GM19467 (cell line): ENCODE measurements around the gene GATA1.
"Not testable (repeated sequence)": the region's sequence is repeated elsewhere in the genome, so short reads cannot be mapped to it uniquely, and the experiment has no call there.

Source experiments
- ATAC-seq: cut with Tn5 transposase; IDR thresholded peaks from one replicate; pipeline ENCODE4 v1.9.1; 2021; ENCODE audit warnings: mild to moderate bottlenecking, moderate library complexity; ENCODE audit not compliant: unreplicated experiment

GATA1 gene

DNA sequence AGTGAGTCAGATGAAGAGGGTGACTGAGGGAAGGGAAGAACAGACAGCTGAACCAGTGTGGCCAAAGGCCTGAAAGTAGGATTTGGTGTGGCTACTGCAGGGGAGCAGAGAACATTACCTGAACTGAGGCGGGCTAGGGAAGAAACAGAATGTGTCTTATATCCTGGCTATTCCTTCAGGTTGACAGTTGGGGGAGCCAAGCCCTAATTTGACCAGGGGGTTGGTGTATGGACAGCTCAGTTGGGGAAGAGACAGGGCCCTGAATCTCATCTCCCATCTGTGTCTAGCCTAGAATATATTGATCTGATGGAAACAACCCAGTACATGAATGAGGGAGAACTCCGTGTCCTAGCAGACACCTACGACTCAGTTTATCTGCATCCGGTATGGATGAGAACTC, 19.7 kb downstream of the GATA1 start:
- ATAC-seq = no peak

DNA sequence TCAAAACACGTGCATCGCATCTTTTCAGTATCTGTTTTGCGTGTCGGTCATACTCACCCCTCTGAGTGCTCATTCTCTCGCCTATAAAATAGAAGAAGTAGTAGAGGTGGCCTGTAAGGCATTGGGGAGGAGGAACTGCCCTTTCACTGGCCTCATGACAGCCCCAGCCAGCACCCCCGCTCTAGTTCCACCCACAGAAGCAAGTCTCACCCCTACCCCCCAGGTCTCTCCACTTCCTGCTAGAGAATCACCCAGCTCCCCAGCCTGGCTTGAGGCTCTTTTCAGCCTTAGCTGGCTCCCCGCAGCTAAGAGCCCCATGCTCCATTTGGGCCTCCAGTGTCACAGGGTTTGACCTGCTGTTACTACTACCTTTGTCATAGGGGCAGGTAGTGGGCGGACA, 27.3 kb downstream of the GATA1 start:
- ATAC-seq = no peak

DNA sequence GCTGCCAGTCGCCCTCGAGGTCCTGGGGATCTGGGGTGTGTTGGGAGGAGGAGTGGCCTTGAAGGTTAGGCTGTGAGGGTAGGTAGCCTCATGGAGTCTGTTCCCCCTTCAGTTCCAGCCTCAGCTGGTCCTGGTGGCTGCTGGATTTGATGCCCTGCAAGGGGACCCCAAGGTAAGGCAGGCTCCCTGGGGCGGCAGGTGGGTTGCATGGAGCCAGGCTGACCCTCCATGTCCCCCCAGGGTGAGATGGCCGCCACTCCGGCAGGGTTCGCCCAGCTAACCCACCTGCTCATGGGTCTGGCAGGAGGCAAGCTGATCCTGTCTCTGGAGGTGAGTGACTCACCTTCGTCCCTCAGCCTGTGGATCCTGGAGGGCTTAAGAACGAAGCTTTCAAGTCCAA, 28.3 kb downstream of the GATA1 start:
- no peak for ATAC-seq

DNA sequence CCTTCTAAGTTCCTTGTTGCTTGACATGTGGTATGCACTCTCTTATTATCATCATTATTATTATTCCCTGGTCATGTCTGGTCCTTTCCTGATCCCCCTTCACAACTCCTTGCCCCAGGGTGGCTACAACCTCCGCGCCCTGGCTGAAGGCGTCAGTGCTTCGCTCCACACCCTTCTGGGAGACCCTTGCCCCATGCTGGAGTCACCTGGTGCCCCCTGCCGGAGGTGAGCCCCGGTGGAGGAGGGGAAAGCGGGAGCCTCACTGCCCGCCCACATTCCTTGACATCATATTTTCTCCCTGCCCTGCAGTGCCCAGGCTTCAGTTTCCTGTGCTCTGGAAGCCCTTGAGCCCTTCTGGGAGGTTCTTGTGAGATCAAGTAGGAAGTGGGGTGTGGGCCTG, 28.9 kb downstream of the GATA1 start:
- no peak for ATAC-seq

DNA sequence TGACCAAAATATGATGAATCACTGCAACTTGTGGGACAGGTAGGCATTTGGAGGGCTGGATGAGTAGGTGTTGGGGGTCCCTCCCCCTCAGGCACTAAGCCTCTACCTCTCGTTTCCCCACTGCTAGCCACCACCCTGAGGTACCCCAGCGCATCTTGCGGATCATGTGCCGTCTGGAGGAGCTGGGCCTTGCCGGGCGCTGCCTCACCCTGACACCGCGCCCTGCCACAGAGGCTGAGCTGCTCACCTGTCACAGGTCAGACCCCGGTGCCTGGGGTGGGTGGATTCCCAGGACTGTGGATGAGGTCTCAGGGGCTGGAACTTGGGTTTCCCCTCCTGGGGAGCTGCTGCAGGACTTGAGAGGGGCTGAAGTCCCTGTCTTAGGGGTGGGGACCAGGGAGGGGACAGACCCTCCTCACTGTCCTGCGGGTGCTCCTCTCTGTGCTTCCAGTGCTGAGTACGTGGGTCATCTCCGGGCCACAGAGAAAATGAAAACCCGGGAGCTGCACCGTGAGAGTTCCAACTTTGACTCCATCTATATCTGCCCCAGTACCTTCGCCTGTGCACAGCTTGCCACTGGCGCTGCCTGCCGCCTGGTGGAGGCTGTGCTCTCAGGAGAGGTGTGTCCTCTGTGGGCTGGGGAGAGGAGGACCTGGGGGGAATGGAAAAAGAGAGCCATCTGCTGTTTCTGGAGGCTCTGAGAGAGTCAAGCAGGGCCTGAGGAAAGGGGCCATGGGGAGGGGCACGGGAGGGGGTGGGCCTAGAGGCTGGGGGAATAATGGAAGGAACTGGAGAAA, 29.8 kb downstream of the GATA1 start:
- ATAC-seq = no peak

DNA sequence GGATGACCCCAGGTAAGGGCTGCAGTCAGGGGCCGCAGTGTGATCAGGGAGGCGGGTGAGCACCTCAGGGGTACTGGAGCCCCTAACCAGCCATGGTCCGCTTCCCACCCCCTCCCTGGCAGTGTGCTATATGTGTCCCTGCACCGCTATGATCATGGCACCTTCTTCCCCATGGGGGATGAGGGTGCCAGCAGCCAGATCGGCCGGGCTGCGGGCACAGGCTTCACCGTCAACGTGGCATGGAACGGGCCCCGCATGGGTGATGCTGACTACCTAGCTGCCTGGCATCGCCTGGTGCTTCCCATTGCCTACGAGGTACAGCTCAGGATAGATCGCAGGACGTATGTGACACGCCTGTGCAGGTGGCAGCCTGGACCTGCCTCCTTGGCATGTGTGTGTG, 31.7 kb downstream of the GATA1 start:
- no peak for ATAC-seq

DNA sequence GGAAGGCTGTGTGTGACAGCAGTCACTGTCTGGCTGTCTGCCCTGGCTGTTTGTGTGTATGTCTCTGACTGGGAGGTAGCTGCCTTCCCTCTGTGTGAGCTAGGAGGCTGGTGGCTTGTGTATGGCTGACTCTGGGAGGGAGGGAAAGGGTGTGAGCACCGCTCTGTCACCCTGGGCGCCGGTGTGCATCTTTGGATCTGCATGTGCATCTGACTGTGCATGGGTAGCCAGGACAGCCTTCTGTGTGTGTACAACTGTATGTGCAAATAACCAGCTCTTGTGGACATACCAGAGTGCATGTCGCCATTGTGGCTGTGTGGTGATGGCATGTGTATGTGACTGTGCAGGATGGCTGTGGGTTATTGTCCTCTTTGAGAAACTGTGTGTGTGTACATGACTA, 32.5 kb downstream of the GATA1 start:
- ATAC-seq = no peak

DNA sequence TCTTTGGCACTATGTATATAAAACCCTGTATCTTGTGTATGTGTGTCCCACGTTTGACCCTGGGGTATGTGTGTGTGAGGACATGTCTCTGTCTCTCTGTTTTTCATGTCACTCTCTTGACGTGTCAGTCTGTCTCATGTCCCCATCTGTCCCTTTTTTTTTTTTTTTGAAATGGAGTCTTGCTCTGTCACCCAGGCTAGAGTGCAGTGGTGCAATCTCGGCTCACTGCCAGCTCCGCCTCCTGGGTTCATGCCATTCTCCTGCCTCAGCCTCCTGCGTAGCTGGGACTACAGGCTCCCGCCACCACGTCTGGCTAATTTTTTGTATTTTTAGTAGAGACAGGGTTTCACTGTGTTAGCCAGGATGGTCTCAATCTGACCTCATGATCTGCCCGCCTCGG, 33.0 kb downstream of the GATA1 start:
- ATAC-seq = not testable (repeated sequence)

DNA sequence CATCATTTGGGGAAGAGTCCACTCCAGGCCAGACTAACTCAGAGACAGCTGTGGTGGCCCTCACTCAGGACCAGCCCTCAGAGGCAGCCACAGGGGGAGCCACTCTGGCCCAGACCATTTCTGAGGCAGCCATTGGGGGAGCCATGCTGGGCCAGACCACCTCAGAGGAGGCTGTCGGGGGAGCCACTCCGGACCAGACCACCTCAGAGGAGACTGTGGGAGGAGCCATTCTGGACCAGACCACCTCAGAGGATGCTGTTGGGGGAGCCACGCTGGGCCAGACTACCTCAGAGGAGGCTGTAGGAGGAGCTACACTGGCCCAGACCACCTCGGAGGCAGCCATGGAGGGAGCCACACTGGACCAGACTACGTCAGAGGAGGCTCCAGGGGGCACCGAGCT, 36.7 kb downstream of the GATA1 start:
- no peak for ATAC-seq

DNA sequence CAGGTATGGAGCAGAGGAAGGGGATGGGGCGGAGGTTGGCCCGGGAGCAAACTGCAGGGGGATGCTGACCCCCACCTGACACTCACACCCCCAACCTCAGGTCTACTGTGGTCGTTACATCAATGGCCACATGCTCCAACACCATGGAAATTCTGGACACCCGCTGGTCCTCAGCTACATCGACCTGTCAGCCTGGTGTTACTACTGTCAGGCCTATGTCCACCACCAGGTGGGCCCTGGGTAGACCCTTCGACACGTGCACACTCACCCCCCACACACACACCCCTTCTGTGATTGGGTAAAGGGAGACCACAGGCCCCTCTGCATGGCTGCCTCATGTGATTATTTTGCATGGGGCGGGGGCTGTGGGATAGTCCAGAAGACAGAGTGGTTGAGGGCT, 37.7 kb downstream of the GATA1 start:
- no peak for ATAC-seq

DNA sequence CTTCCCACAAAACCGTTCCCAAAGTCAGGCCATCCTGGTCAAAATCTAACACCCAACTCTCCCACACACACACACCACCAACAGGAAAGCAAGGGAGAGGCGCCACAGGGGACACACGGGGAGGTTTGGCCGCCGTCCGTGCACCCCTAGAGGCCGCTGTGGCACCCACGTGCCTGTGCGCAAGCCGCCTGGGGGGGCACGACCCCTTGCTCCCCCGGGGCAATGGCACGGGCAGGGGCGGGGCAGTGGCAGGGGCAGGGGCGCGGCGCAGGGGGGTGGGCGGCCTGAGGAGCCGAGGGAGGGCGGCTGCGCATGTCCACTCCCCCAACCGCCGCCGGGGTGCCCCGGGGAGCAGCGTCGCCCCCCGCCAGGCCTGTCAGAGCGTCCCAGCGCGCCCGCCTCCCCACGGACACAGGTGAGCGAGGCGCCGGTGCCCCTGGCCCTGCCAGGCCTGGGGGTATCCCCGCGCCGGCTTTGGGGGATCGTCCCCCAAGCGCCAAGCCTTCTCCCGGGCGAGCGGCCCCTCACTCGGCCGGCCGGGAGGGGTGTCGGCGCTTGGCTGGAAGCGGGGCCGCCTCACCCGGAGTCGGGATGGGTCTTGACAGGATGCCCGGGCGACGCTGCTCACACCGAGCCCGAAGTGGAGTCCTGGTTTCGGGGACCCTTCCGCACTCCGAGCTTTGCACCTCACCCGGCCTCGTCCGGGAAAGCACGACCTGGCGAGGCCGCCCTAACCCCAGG, 39.9 kb downstream of the GATA1 start, which contains the start of gene ERAS:
Gene ERAS (plus strand): TSS at position 379 of the 741 bp plus-strand sequence. CDS start 2,611 bp downstream, outside the sequence.
- no peak for ATAC-seq

DNA sequence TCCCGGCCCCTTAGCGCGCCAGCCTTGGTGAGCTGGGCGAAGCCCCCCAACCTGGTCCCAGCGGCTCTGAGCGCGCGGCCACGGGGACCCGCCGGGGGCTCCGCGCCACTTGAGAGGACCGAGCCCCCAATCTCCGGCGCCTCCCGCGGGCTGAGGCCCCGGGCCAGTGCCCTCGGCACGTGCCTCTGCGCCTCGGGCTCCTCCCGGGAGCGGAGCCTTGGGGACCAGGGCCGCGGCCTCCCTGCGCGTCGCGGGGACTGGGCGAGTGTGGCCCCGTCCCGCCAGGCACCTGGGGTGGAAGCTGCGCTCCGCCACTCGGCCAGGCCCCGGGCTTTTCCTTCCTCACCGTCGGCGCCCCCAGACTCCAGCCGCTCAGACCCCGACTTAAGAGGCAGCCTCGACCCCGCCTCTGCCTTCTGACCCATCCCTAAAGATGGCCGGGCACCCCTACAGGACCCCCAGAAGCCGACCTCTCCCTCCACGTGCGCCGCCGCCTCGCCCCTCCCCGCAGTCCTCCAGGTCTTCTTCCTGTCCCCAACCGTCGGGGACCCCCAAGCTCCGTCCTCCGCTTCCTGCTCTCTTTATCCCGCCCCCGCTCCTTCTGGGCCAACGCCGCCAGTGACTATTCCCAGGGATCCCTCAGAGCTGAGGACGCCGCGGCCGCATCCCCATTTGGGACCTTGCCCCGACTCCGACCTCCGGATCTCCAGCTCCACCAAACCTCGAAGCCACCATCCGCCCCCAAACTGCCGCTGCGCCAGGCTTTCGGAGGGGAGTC, 40.7 kb downstream of the GATA1 start:
- no peak for ATAC-seq

DNA sequence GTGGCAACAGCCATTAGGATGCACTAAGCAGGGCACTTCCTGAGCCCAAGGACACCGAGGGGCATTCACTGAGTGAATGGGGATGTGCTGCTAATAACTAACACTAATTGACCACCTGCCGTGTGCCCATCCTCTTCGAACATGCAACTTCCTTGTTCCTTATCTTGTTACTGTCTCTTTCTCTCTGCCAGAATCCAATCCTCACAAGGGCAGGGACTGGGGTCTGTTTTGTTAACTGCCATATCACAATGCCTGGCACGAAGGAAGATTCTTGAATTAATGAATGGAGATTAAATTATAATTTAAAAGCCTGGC, 41.2 kb downstream of the GATA1 start:
- no peak for ATAC-seq

DNA sequence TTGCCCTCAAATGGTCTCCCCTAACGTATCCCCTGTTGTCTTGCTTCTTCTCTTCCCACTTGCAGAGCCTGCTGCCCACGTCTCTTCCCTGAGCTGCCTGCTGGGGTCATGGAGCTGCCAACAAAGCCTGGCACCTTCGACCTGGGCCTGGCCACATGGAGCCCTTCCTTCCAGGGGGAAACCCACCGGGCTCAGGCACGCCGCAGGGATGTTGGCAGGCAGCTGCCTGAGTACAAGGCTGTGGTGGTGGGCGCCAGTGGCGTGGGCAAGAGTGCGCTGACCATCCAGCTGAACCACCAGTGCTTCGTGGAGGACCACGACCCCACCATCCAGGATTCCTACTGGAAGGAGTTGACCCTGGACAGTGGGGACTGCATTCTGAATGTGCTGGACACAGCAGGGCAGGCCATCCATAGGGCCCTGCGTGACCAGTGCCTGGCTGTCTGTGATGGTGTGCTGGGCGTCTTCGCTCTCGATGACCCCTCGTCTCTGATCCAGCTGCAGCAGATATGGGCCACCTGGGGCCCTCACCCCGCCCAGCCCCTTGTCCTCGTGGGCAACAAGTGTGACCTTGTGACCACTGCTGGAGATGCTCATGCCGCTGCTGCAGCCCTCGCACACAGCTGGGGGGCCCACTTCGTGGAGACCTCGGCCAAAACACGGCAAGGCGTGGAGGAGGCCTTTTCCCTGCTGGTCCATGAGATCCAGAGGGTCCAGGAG, 42.8 kb downstream of the GATA1 start:
- no peak for ATAC-seq

DNA sequence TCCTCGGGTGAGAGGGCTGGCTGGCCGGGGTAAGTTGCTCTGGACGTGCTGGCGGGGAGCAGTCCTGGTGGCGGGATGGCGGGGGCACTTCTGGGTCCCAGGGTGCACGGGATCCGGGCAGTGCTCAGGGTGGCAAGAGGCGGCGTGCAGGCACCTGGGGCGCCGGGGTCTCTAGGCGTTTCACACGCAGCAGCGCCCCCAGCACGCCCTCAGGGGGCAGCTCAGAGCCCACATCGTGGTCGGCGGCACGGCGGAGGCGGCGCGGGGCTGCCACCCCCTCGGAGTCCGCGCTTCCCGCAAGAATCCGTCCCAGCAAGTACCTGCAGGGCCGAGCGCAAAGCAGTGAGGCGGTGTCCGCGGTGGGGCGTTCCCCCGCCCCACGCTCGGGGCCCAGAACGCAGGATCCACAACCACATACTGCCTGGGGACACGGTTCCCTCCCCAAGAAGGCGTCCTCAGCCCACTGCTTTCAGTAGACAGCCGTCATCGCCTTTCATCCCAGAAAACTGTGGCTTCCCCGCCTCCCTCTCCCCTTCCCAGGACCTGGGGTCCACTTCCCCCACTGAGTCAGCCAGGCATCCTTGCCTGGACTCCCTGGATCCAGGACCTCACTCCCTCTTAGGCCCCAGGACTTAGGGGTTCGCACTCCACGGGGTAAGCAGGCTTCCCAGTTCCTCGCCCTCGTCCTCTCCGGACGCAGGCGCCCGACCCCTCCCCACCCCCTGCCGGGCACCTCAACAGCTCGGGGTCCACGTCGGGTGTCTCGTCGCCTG, 44.9 kb downstream of the GATA1 start:
- no peak for ATAC-seq

DNA sequence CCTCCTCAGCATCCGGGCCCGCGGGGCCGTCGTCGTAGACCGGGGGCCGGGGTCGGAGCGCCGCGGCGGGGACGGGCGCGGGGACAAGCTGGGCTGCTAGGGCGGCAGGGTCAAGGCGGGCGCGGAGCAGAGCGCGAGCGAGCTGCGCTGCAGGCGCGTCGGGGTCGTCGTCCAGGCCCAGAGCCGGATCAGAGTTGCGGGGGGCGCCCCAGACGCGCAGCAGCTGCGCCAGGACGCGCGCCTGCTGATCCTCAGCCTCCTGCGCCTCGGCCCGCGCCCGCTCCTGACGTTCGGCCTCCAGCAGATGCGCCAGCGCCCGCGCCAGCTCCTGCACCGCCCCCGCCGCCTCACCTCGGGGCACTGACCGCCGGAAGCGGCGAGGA, 45.5 kb downstream of the GATA1 start:
- no peak for ATAC-seq

DNA sequence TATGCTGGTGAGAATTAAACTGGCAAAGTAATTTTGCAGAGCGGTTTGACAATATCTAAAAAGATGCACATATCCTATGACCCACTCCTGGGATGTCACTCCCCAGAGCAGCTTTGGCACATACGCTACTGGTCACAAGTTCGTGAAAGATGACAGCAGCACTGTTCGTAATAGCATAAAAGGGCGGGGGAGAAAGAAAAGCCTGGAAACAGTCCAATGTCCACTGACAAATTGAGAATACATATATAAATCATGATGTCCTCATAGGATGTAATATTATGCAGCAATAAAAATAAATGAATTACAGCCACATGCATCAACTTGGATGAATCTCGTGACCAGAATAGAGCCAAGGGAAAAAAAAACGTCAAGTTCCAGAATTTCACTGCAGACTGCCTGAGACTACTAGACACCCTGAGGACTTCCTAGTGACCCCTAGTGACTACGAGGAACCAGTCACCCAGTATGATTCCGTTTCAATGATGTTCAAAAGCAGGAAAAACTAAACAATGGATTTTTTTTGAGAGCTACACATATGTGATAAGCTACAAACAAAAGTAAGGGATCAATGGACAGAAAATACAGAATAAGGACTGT, 47.2 kb downstream of the GATA1 start:
- no peak for ATAC-seq

DNA sequence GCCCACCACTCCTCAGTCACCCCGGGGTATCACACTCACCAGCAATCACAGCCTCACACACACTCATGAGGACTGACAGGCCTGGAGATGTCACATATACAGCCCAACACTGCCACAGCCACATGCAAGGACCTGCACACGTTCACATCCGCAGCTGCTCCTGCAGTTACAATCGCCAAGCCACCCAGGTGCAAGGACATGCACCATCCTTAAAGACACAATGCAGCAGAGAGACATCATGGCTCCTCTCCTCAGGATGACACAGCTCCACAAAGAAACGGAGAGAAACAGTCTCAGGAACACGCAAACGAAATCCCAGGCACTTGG, 48.0 kb downstream of the GATA1 start:
- no peak for ATAC-seq

DNA sequence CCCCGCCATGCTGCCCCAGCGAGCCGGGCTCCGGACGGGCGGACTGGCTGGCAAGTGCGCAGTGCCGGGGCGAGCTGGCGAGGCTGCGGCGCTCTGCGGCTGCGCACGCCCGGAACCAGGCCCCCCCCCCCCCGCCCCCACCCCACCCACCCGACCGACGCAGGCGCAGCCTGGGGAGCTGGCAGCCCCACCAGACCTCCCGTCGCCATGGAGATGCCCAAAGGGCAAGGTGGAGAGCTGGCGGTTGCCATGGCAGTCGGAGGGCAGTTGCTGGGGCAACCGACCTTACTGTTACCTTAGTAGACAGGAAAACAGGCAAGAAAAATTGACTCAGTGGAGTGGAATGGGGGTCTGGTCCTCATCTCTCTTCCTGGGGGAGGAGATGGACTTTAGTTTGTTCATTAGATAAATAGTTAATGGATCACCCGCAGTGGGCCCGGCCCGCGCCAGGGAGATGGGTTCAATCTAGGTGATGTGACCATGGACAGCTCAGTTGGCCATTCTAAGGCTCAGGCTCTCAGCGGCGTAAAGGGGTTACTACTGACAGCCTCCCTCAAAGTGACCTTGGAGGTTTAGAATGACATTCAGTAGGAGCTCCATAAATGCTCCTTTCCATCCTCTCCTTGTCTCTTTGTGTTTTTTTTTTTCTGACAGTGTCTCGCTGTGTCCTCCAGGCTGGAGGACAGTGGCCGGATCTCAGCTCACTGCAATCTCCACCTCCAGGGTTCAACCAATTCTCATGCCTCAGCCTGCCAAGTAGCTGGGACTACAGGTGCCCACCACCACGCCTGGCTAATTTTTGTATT, 49.3 kb downstream of the GATA1 start, which contains the start of gene PCSK1N:
Gene PCSK1N (minus strand): TSS at position 87 of the 806 bp plus-strand sequence. CDS start 78 bp downstream, at position 9.
- no peak for ATAC-seq
